CD4-positive, alpha-beta T cell treated with Interleukin-17A for 4 hours (primary cell): ENCODE results near the gene NHSL1.
"Not testable (repeated sequence)": the region's sequence is repeated elsewhere in the genome, so short reads cannot be mapped to it uniquely, and the experiment has no call there.

Source experiments
- DNase-seq: peaks from one replicate; pipeline ENCODE4 v3.0.0-alpha.2; 2020; ENCODE audit warnings: mixed read lengths

The NHSL1 gene

GRCh38 chr6:138454981-138455706 is 44.1 kb downstream of the NHSL1 start:
- DNase-seq: peak; percentile 76

DNA sequence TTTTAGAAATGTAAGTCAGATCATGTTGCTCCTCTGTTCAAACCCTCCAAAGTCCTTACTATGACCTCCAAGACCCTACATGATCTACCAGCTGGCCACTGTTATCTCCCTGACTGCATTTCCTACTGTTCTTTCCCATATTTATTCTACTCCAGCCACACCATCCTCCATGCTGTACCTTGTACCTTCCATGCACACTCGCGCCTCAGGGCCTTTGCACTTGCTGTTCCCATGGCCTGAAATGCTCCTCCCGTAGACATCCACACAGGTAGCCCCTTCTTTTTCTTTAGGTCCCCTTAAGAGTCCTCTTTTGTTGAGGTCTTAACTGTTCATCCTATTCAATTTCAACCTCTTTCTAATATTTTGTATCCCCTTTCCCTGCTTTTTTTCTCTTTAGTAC is 48.3 kb downstream of the NHSL1 start:
- no peak for DNase-seq

GRCh38 chr6:138450445-138450844 is 48.8 kb downstream of the NHSL1 start:
- no peak for DNase-seq

DNA sequence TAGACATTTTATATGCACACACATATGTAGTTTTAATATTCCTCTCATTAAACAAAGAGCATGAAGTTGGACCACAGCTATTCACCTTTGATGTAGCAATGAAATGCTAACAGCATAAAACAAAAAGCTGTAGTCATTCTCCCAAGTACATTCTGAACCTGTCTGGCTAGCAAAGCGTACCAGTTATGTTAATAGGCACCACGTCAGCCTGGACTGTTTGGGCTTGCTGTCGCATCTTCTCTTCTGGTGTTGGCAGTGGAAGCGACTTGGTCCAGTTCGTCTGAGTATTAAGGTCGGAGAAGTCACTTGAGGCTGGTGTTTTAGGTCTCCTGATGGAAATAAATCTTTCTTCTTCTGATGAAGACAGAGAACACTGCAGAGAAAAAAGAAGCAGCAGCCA is 52.5 kb downstream of the NHSL1 start:
- no peak for DNase-seq

DNA sequence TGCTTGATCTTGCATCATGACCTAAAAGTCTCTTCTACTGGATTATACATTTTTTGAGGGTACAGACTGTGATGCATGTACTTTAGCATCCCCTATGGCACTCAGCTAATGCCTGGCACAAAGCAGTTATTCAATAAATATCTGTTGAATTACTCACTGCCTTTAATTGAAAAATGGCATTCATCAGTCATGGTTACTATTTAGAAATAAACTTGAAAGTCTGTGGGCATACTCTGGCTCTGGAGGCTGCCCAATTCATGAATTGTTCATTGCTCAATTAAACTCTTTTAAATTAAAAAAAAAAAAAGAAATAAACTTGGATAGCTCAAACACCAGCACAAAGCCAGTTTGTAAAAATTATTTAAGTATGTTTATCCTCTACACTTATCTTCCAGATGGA is 55.3 kb downstream of the NHSL1 start:
- no peak for DNase-seq

GRCh38 chr6:138442663-138443062 is 56.6 kb downstream of the NHSL1 start:
- no peak for DNase-seq

- no peak for DNase-seq
Observed at GRCh38 chr6:138441965-138442364, 57.3 kb downstream of the NHSL1 start.

GRCh38 chr6:138440758-138441357 is 58.4 kb downstream of the NHSL1 start:
- no peak for DNase-seq

- no peak for DNase-seq
Observed at GRCh38 chr6:138440296-138440695, 59.0 kb downstream of the NHSL1 start.

- DNase-seq: no peak
Observed at GRCh38 chr6:138439546-138439945, 59.7 kb downstream of the NHSL1 start.

GRCh38 chr6:138434925-138435324 is 64.4 kb downstream of the NHSL1 start:
- no peak for DNase-seq

DNA sequence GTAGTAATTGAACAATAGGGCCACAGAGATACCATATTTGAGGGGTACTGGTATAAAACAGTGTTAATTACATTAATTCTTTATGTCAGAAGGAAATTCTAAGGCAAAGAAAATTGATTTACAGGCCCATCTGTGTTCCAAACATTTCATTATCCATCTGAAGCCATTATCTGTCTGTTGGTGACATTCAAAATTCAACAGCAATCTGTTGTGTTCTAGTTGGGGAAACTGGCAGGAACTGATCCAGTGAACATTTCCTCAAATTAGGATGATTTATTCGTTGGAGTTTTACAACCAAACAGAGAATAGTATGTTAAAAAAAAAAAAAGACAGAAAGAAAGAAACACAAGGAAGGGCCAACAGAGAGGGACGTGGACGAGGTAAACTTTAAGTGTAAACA is 65.2 kb downstream of the NHSL1 start:
- no peak for DNase-seq

- DNase-seq: no peak
Observed at GRCh38 chr6:138432063-138432356, 67.3 kb downstream of the NHSL1 start.

- no peak for DNase-seq
Observed at GRCh38 chr6:138431256-138432062, 67.8 kb downstream of the NHSL1 start.

- DNase-seq: no peak
Observed at GRCh38 chr6:138430361-138431145, 68.7 kb downstream of the NHSL1 start.

DNA sequence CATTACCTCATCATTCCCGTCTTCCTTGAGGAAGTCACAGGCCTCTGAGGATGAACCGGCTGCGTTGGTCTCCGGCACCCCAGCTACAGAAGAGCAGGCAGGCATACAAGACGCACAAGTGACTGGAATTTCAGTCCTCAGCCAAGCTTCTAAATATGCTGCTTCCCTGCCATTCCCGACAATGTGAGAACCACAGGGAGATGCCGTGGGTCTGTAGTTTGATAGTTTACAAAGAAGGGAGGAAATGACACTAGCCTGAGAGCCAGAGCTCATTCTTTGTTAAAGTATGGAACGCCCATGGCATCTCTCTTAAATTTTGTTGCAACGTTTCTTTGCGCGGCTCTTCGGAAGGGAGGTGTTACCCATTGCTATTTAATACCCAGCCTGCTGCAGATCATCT is 69.5 kb downstream of the NHSL1 start:
- DNase-seq: no peak

DNA sequence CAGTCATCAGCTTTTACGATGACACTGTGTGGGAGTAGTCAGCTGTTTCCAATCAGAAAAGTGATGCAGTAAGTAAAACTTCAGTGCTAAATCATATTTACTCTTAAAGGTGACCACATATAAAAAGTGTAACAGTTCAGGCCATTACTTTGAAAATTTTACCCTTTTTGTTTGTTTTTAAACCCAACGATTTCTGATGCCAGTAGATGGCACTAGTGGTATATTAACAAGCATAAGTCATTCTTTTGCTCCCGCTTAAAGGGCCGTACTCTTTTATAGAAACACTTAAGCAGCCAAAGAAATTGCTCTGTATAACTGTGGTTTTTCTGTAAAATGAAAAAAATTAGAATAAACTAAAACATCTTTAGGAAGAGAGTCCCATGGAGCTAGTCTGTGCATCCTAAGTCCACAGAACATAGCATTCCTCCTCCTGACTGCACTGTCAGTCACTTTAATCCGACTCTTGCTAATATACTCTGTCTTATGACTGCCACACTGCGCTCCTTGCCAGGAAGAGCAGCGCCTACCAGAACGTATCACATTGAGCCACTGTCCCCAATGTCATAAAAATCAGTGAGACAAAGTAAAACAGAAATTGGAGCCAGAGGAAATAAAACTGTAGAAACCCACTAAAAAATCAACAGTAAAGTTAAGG is 70.2 kb downstream of the NHSL1 start:
- DNase-seq: peak; percentile 27

GRCh38 chr6:138427701-138428100 is 71.6 kb downstream of the NHSL1 start:
- DNase-seq: no peak

DNA sequence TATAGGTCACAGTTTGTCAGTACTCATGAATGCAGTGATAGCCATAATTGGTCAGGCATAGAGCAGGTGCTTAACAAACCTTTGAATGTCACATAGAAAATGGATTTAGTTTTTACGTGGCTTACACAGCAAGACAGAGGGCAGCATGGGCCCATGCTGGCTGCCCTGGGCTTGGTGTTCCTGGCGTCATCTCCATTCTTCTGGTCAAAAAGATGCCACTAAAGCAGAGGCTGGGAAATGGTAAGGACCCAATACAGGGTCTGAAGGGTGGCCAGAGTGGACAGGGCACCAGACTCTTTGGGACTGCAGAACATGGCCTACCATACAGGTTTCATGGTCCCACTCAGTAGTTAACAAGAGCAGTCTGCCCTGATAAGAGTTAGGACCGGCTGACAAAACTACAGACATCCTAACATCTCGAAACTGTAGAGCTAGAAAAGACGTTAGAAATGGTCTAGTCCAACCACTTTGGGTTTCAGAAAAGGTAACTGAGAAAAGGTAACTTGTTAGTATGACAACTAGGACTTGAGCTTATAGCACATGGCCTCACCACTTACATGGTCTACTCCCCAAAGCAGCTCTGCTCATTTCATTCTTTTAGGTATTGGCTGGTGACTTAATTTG is 72.7 kb downstream of the NHSL1 start:
- DNase-seq: no peak

- DNase-seq: not testable (repeated sequence)
Observed at GRCh38 chr6:138425256-138425655, 74.0 kb downstream of the NHSL1 start.

- DNase-seq: no peak
Observed at GRCh38 chr6:138424004-138424904, 75.0 kb downstream of the NHSL1 start.
